Fibroblast of pulmonary artery (primary cell): ENCODE results near the gene SAMD10.

ENCODE experiments used
- DNase-seq: peaks from one replicate; pipeline ENCODE4 v3.0.0-alpha.2; 2010; ENCODE audit warnings: low read depth
- H3K4me3 ChIP-seq: replicated peaks from 2 replicates; pipeline ENCODE4 v1.5.1; 2011; ENCODE audit warnings: low read depth, mild to moderate bottlenecking, control low read depth, low read length, moderate library complexity
- CTCF ChIP-seq: IDR thresholded peaks from 2 replicates; pipeline ENCODE4 v1.5.1; 2011; ENCODE audit warnings: mild to moderate bottlenecking, control low read depth, low read length, inconsistent platforms; ENCODE audit errors: missing control alignments

The SAMD10 gene

DNA sequence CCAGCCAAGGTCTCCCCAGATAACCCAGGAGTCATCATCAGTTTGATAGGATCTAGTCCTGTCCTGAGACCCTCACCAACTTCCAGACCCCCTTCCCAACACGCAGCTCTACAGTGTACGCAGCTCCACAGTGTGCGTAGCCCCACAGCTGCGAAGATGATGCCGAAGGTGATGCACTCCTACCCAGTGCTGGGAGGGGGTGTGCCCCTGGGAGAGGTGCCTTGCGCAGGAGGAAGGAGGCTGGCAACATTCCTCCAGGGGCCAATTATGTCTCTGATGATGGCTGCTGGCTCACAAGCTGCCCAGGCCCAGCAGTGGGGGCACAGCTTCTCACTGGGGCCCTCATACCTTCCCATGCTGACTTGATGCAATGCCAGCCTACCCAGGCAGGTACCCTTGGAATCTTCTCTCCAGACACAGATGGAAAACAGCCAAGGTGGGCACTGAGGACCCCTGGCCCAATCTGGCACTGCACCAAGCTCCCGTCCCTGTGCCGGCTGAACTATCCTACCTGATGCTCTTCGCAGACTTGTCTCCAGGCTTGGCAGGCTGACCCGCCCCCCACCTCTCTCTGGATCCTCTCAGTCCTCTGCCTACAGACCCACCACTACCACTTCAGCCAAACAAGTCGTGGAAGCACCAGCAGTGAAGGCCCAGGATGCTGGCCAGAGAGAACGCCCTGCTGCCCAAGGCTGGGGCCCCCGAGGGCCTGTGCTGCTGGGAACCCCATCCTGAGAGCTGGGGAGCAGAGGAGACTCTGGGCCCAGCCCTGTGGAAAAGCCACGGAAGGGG is 11.1 kb downstream of the SAMD10 start:
- peak overlapping the region; percentile 64 for H3K4me3 ChIP-seq
- TF ChIP-seq CTCF, result no peak
- no peak for DNase-seq

- DNase-seq, result no peak
- H3K4me3 ChIP-seq, result no peak overlapping the region
- no peak for TF ChIP-seq CTCF
These were observed 11.9 kb downstream of the SAMD10 start for GRCh38 chr20:63967330-63968135.

- TF ChIP-seq CTCF, result no peak
- no peak overlapping the region for H3K4me3 ChIP-seq
- no peak for DNase-seq
These were observed 12.5 kb downstream of the SAMD10 start for GRCh38 chr20:63966944-63967322.

DNA sequence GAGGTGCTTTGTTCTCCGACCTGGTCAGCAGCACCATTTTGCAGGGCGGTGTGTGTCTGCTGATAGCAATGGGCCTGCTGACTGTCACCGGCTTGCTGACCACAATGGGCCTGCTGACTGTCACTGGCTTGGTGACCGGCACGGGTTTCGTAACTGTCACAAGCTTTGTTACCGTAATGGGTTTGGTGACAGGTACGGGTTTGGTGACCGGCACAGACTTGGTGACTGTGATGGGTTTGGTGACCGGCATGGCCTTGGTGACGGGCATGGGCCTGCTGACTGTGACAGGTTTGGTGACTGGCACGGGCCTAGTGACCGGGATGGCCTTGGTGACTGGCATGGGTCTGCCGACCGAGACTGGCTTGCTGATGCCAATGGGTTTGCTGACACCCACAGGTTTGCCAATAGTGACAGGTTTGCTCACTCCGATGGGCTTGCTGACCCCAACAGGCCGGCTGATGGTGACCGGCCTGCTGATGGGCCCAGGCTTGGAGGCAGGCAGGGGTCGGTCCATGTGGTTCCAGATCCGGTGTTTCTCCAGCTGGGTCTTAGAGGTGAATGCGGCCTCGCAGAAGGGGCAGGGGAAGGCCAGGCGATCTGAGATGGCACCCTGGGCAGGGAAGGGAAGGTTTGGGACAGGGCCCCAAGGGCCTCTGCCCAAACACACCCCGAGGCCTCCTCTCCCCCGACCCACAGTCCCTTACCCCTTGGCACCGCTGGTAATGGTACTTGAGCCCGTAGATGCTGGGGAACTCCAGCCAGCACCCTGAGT is 13.1 kb downstream of the SAMD10 start:
- DNase-seq, result no peak

DNA sequence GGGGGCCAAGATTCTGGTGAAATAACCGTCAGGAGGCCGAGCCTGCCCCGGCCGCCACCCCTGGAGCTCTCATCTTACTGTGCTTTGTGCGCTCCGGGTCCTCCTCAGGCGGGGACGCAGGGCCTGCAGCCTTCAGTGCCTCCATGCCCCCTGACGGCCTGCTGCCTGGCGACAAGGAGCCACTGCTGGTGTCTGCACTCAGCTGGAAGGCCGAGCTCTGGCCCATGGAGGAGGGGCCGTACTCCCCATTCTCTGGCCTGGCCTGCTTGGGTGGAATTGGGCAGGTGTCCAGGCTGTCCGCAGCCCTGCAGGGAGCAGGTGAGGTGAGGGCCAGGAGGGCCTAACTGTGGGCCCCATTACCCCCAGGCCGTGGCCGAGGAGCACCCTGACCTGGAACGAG is 15.0 kb downstream of the SAMD10 start:
- no peak overlapping the region for H3K4me3 ChIP-seq
- no peak for DNase-seq
- no peak for TF ChIP-seq CTCF

More for the DNA sequence above, 13.1 kb downstream of the SAMD10 start:
- no peak for TF ChIP-seq CTCF
- no peak overlapping the region for H3K4me3 ChIP-seq

GRCh38 chr20:63963784-63964301 is 15.6 kb downstream of the SAMD10 start:
- no peak for TF ChIP-seq CTCF
- no peak overlapping the region for H3K4me3 ChIP-seq
- no peak for DNase-seq
